22Rv1 (cell line): ENCODE results near the gene NAA16.

ENCODE experiments used
- ZFX ChIP-seq: fragments of 450-650 bp; IDR thresholded peaks from 2 replicates; pipeline ENCODE4 v1.6.1; 2017; ENCODE audit warnings: antibody characterized with exemption, borderline replicate concordance
- TF ChIP-seq, protein P1 (sequence below): fragments of 450-650 bp; IDR thresholded peaks from 2 replicates; pipeline ENCODE4 v1.5.1; 2017; ENCODE audit warnings: mild to moderate bottlenecking

GRCh38 chr13:41310963-41311405 is at the start of gene NAA16:
- TF ChIP-seq, protein P1, sequence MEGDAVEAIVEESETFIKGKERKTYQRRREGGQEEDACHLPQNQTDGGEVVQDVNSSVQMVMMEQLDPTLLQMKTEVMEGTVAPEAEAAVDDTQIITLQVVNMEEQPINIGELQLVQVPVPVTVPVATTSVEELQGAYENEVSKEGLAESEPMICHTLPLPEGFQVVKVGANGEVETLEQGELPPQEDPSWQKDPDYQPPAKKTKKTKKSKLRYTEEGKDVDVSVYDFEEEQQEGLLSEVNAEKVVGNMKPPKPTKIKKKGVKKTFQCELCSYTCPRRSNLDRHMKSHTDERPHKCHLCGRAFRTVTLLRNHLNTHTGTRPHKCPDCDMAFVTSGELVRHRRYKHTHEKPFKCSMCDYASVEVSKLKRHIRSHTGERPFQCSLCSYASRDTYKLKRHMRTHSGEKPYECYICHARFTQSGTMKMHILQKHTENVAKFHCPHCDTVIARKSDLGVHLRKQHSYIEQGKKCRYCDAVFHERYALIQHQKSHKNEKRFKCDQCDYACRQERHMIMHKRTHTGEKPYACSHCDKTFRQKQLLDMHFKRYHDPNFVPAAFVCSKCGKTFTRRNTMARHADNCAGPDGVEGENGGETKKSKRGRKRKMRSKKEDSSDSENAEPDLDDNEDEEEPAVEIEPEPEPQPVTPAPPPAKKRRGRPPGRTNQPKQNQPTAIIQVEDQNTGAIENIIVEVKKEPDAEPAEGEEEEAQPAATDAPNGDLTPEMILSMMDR, result no peak
- TF ChIP-seq ZFX, result no peak
